H1 (cell line): Measurements from ENCODE around the gene SMIM35. TPM values are rescaled to one million over a fixed set of nuclear protein-coding genes. Genes with fewer than 3 reads are reported as not detected.

Experiments
- CTCF ChIA-PET: fragments of 300-600 bp; sonication (Branson Sonifier 250); formaldehyde crosslinking; loops from one replicate; lab custom pipeline; 2021; ENCODE audit not compliant: partially characterized antibody; lab: Charles Lee
- POLR2A ChIA-PET: fragments of 300-600 bp; sonication (Branson Sonifier 250); formaldehyde crosslinking; loops from one replicate; lab custom pipeline; 2021; ENCODE audit warnings: inconsistent platforms; ENCODE audit not compliant: partially characterized antibody; lab: Charles Lee
- DNase-seq, 2 experiments: peaks; one replicate each; pipeline versions ENCODE4 v3.0.0 to v3.0.0-alpha.2; 2010 to 2022; ENCODE audit warnings: low spot score in 2 of 2, low read depth in 1 of 2, mixed read lengths in 1 of 2
- FAIRE-seq: peaks from 2 replicates; lab custom pipeline; 2011; peaks lifted over from hg19 to GRCh38; lab: Jason Lieb, UNC
- H2AFZ ChIP-seq: 2 replicates; pipeline ENCODE4 v1.8.1; 2012; ENCODE audit warnings: low read length, inconsistent platforms
- H2AK5ac ChIP-seq: 2 replicates; pipeline ENCODE4 v1.6.1; 2013; ENCODE audit warnings: low read depth, low read length
- H2BK120ac ChIP-seq: replicated peaks from 2 replicates; pipeline ENCODE3; 2013; ENCODE audit warnings: low read depth, low read length, inconsistent platforms
- H2BK12ac ChIP-seq: 2 replicates; pipeline ENCODE4 v1.6.1; 2013; ENCODE audit warnings: low read depth, low read length
- H2BK15ac ChIP-seq: 2 replicates; pipeline ENCODE4 v1.6.1; 2013; ENCODE audit warnings: low read length
- H2BK20ac ChIP-seq: 2 replicates; pipeline ENCODE4 v1.6.1; 2013; ENCODE audit warnings: low read length
- H2BK5ac ChIP-seq: 2 replicates; pipeline ENCODE4 v1.6.1; 2013; ENCODE audit warnings: low read depth, low read length
- H3K14ac ChIP-seq: 2 replicates; pipeline ENCODE4 v1.6.1; 2013; ENCODE audit warnings: inconsistent platforms; ENCODE audit not compliant: insufficient read length
- H3K18ac ChIP-seq: 2 replicates; pipeline ENCODE4 v1.6.1; 2013; ENCODE audit warnings: low read length; ENCODE audit errors: extremely low read depth
- H3K23ac ChIP-seq: 2 replicates; pipeline ENCODE4 v1.6.1; 2013; ENCODE audit warnings: inconsistent platforms; ENCODE audit not compliant: insufficient read length
- H3K23me2 ChIP-seq: 2 replicates; pipeline ENCODE4 v1.6.1; 2013; ENCODE audit warnings: low read depth, low read length
- H3K27ac ChIP-seq: 2 replicates; pipeline ENCODE4 v1.6.1; 2011; ENCODE audit warnings: low read depth, low read length, inconsistent platforms
- H3K27me3 ChIP-seq, 4 experiments: replicated peaks in 1 of 4; 1 replicate in 1 of 4; 2 replicates in 3 of 4; pipeline versions ENCODE4 v1.6.1 to v1.8.1; 2011 to 2013; ENCODE audit warnings: low read length in 3 of 4, mild to moderate bottlenecking in 3 of 4, inconsistent platforms in 2 of 4, mixed read lengths in 2 of 4, moderate library complexity in 1 of 4; ENCODE audit not compliant: control insufficient read depth in 3 of 4, insufficient read depth in 3 of 4; ENCODE audit errors: extremely low read depth in 1 of 4
- H3K36me3 ChIP-seq, 4 experiments: 2 replicates each; pipeline versions ENCODE4 v1.6.1 to v1.8.1; 2011 to 2013; ENCODE audit warnings: mild to moderate bottlenecking in 4 of 4, low read length in 3 of 4, moderate library complexity in 2 of 4, control low read depth in 1 of 4, inconsistent platforms in 1 of 4; ENCODE audit not compliant: insufficient read depth in 4 of 4, control insufficient read depth in 2 of 4
- H3K4ac ChIP-seq: replicated peaks from 2 replicates; pipeline ENCODE3; 2013; ENCODE audit warnings: low read length, low read depth, mixed read lengths, inconsistent platforms; ENCODE audit not compliant: insufficient read length
- H3K4me1 ChIP-seq, 4 experiments: replicated peaks in 1 of 4; 1 replicate in 1 of 4; 2 replicates in 3 of 4; pipeline versions ENCODE4 v1.6.1 to v1.8.1; 2011 to 2013; ENCODE audit warnings: low read length in 3 of 4, inconsistent platforms in 2 of 4, mixed read lengths in 1 of 4; ENCODE audit not compliant: insufficient read depth in 4 of 4, control insufficient read depth in 3 of 4
- H3K4me2 ChIP-seq, 2 experiments: 2 replicates each; pipeline versions ENCODE4 v1.6.1 to v1.8.1; 2011 to 2013; ENCODE audit warnings: low read depth in 2 of 2, low read length in 2 of 2, control low read depth in 1 of 2, inconsistent platforms in 1 of 2, mild to moderate bottlenecking in 1 of 2; ENCODE audit not compliant: insufficient read depth in 1 of 2
- H3K4me3 ChIP-seq, 4 experiments: fragments of 200-600, 300-600 bp in 1 of 4; sonication (generic), shearing (Covaris generic), sonication (Bioruptor Twin) in 1 of 4; 2 replicates each; pipeline versions ENCODE4 v1.5.1 to v1.8.1; 2011 to 2016; ENCODE audit warnings: low read length in 4 of 4, low read depth in 3 of 4, control low read depth in 2 of 4, inconsistent platforms in 2 of 4, mild to moderate bottlenecking in 2 of 4, mixed read lengths in 1 of 4, moderate library complexity in 1 of 4; ENCODE audit not compliant: insufficient read depth in 2 of 4; ENCODE audit errors: extremely low read depth in 1 of 4
- H3K56ac ChIP-seq: replicated peaks from 2 replicates; pipeline ENCODE3; 2013; ENCODE audit warnings: low read depth, mild to moderate bottlenecking, mixed read lengths, low read length, inconsistent platforms; ENCODE audit not compliant: insufficient read length
- H3K79me1 ChIP-seq: 2 replicates; pipeline ENCODE4 v1.6.1; 2013; ENCODE audit warnings: low read depth, low read length, control low read depth
- H3K79me2 ChIP-seq, 2 experiments: 2 replicates each; pipeline versions ENCODE4 v1.6.1 to v1.8.1; 2012 to 2013; ENCODE audit warnings: low read length in 2 of 2, mild to moderate bottlenecking in 2 of 2, inconsistent platforms in 1 of 2; ENCODE audit not compliant: insufficient read depth in 2 of 2, control insufficient read depth in 1 of 2
- H3K9ac ChIP-seq, 4 experiments: replicated peaks in 1 of 4; 1 replicate in 1 of 4; 2 replicates in 3 of 4; pipeline versions ENCODE4 v1.6.1 to v1.8.1; 2011 to 2013; ENCODE audit warnings: low read depth in 3 of 4, low read length in 3 of 4, control low read depth in 2 of 4, mild to moderate bottlenecking in 2 of 4, moderate library complexity in 2 of 4, inconsistent platforms in 1 of 4; ENCODE audit errors: extremely low read depth in 1 of 4
- H3K9me3 ChIP-seq, 2 experiments: 2 replicates each; pipeline versions ENCODE4 v1.6.1 to v1.8.1; 2012 to 2013; ENCODE audit warnings: mild to moderate bottlenecking in 2 of 2, moderate library complexity in 2 of 2, control low read depth in 1 of 2, inconsistent platforms in 1 of 2, low read depth in 1 of 2, low read length in 1 of 2, mixed read lengths in 1 of 2; ENCODE audit not compliant: insufficient read depth in 2 of 2
- H4K20me1 ChIP-seq, 2 experiments: replicated peaks in 1 of 2; 2 replicates each; pipeline versions ENCODE3 to v1.8.1; 2011 to 2013; ENCODE audit warnings: inconsistent platforms in 2 of 2, low read length in 2 of 2, mild to moderate bottlenecking in 1 of 2; ENCODE audit not compliant: insufficient read depth in 2 of 2, control insufficient read depth in 1 of 2
- H4K5ac ChIP-seq: 2 replicates; pipeline ENCODE4 v1.6.1; 2013; ENCODE audit warnings: low read length, low read depth, mixed read lengths, inconsistent platforms; ENCODE audit not compliant: insufficient read length
- H4K8ac ChIP-seq: 2 replicates; pipeline ENCODE4 v1.8.0; 2013; ENCODE audit warnings: mild to moderate bottlenecking, moderate library complexity, low read length, inconsistent platforms; ENCODE audit not compliant: insufficient read depth; ENCODE audit errors: extremely low read depth
- H4K91ac ChIP-seq: replicated peaks from 2 replicates; pipeline ENCODE3; 2013; ENCODE audit warnings: low read length, mixed read lengths, inconsistent platforms; ENCODE audit not compliant: insufficient read length
- BRCA1 ChIP-seq: IDR thresholded peaks from 2 replicates; pipeline ENCODE4 v1.6.1; 2012; ENCODE audit warnings: low read depth, low read length, improper control_type of control experiment
- CEBPB ChIP-seq: IDR thresholded peaks from 2 replicates; pipeline ENCODE4 v1.6.1; 2012; ENCODE audit warnings: low read depth, low read length
- CHD1 ChIP-seq: IDR thresholded peaks from 2 replicates; pipeline ENCODE4 v1.6.1; 2012; ENCODE audit warnings: low read depth, low read length, improper control_type of control experiment
- EZH2 ChIP-seq: fragments of 200-600 bp; sonication (generic); IDR thresholded peaks from 2 replicates; pipeline ENCODE4 v1.7.1; 2012; ENCODE audit warnings: low read depth, mild to moderate bottlenecking, moderate library complexity, low read length, inconsistent platforms; ENCODE audit not compliant: severe bottlenecking
- GABPA ChIP-seq: IDR thresholded peaks from 2 replicates; pipeline ENCODE4 v1.6.1; 2011; ENCODE audit warnings: mild to moderate bottlenecking, low read length, moderate library complexity, borderline replicate concordance; ENCODE audit not compliant: insufficient read depth
- JUND ChIP-seq: IDR thresholded peaks from 2 replicates; pipeline ENCODE4 v1.6.1; 2011; ENCODE audit warnings: mild to moderate bottlenecking, improper control_type of control experiment, low read length
- KDM5A ChIP-seq: fragments of 200-600 bp; IDR thresholded peaks from 2 replicates; pipeline ENCODE4 v1.7.1; 2012; ENCODE audit warnings: mild to moderate bottlenecking, low read length, inconsistent platforms, mixed read lengths
- PHF8 ChIP-seq: fragments of 200-600 bp; sonication (generic); conservative IDR thresholded peaks from 2 replicates; pipeline ENCODE4 v1.7.1; 2012; ENCODE audit warnings: low read depth, mild to moderate bottlenecking, inconsistent platforms, low read length, moderate library complexity
- POLR2A ChIP-seq, 2 experiments: IDR thresholded peaks; 1 replicate in 1 of 2; 2 replicates in 1 of 2; pipeline ENCODE4 v1.6.1; 2011; ENCODE audit warnings: low read depth in 2 of 2, low read length in 2 of 2, mild to moderate bottlenecking in 2 of 2; ENCODE audit errors: control extremely low read depth in 1 of 2
- RAD21 ChIP-seq, 2 experiments: IDR thresholded peaks in 1 of 2; conservative IDR thresholded peaks in 1 of 2; 2 replicates each; pipeline ENCODE4 v1.6.1; 2011; ENCODE audit warnings: low read depth in 2 of 2, low read length in 2 of 2, improper control_type of control experiment in 1 of 2, inconsistent platforms in 1 of 2, mild to moderate bottlenecking in 1 of 2, moderate library complexity in 1 of 2
- SIX5 ChIP-seq: IDR thresholded peaks from 2 replicates; pipeline ENCODE4 v1.6.1; 2011; ENCODE audit warnings: mild to moderate bottlenecking, low read depth, low read length
- SRF ChIP-seq: IDR thresholded peaks from 2 replicates; pipeline ENCODE4 v1.6.1; 2011; ENCODE audit warnings: mild to moderate bottlenecking, low read depth, low read length, moderate library complexity
- TBP ChIP-seq: IDR thresholded peaks from 2 replicates; pipeline ENCODE4 v1.6.1; 2011; ENCODE audit warnings: low read depth, low read length, improper control_type of control experiment
- TEAD4 ChIP-seq: IDR thresholded peaks from 2 replicates; pipeline ENCODE4 v1.6.1; 2012; ENCODE audit warnings: low read depth, low read length, inconsistent platforms, mixed read lengths
- WGBS, 2 experiments: shearing (Covaris generic) in 1 of 2; methylation state at CpG; one replicate each; pipeline versions ENCODE4 v1.1.6 to v1.1.7; 2013 to 2015; ENCODE audit warnings: low lambda C conversion rate in 2 of 2, mixed read lengths in 2 of 2, inconsistent platforms in 1 of 2, low coverage in 1 of 2, missing lambda C conversion rate in 1 of 2; ENCODE audit not compliant: insufficient replicate concordance in 2 of 2, insufficient coverage in 1 of 2, insufficient read length in 1 of 2; ENCODE audit errors: extremely low coverage in 1 of 2, missing lambda C conversion rate in 1 of 2; 5-methylcytosine and 5-hydroxymethylcytosine counted together
- polyA plus RNA-seq, 7 experiments: library from polyadenylated mRNA; depleted of rRNA in 3 of 7; stranded (reverse) in 5 of 7; unstranded in 2 of 7; fragments of >200 nt in 5 of 7; fragments of 200-250 nt in 2 of 7; gene quantifications; 1 replicate in 5 of 7; 2 replicates in 1 of 7; 4 replicates in 1 of 7; pipeline versions ENCODE4 v1.2.1 to v1.2.3, GENCODE V29; 2011 to 2013; ENCODE audit warnings: missing spikeins in 2 of 7, mixed read lengths in 2 of 7
- total RNA-seq: library from RNA; stranded (reverse); fragmentation: NEBNext Ultra II Directional; extraction: Animal tissue kit (Norgen Biotek cat#: 25700); gene quantifications from 2 replicates; pipeline ENCODE4 v1.2.1, GENCODE V29; 2021
- TF ChIP-seq, protein P1 (sequence below): IDR thresholded peaks from 2 replicates; pipeline ENCODE4 v1.6.1; 2012; ENCODE audit warnings: inconsistent platforms

SMIM35 gene
- total and polyA plus RNA-seq, 2 of the 8 experiments (the other 6 are each of a cell fraction or from before 2014, with no cell fraction given): not detected

DNA sequence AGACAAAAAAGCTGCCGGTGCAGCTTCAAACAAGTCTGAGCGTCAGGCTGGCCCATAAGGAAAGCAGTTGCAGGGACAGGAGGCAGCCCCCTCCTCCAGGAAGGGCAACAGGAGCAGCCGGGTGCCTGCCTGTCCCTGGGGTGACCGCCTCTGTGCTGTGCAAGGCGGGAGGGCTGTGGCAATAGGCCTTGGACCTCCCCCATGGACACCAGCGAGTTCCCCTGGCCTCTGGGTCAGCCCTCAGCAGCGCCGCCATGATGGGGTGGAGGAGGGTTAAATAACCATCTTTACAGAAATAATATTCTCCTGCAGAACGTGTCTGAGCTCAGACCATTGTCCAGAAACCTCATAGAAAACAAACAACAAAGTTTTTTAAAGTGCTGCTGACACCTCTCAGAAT, 13.2 kb downstream of the SMIM35 start:
- no peak overlapping the region for H3K9ac ChIP-seq
- no peaks in the 10 kb centered on the region for H3K36me3 ChIP-seq
- peaks cover 3 to 12% (median 6%) of the 10 kb centered on the region in 4 experiments; a peak in 6 of 7 replicates for H3K4me1 ChIP-seq
- H3K23me2 ChIP-seq: no peaks in the 10 kb centered on the region
- H3K23ac ChIP-seq: no peak overlapping the region
- no peak overlapping the region for H3K4ac ChIP-seq
- no peak overlapping the region for H2BK15ac ChIP-seq
- no peak overlapping the region for H2BK120ac ChIP-seq
- H3K4me3 ChIP-seq: no peak overlapping the region
- no peak overlapping the region for H3K4me2 ChIP-seq
- DNase-seq: no peak
- no peak overlapping the region for H2AK5ac ChIP-seq
- H3K79me2 ChIP-seq: no peaks in the 10 kb centered on the region
- H3K9me3 ChIP-seq: no peaks in the 10 kb centered on the region
- H4K8ac ChIP-seq: no peak overlapping the region
- H3K18ac ChIP-seq: no peak overlapping the region
- H2BK5ac ChIP-seq: no peak overlapping the region
- H3K27ac ChIP-seq: no peak overlapping the region
- no peak overlapping the region for H2AFZ ChIP-seq
- H3K14ac ChIP-seq: no peak overlapping the region
- H3K79me1 ChIP-seq: no peaks in the 10 kb centered on the region
- H2BK12ac ChIP-seq: no peak overlapping the region
- no peak overlapping the region for H4K5ac ChIP-seq
- POLR2A ChIA-PET: interaction anchor here (0.8 kb wide), 1 partner anchor 21 kb away, joined by 3 read pairs; no protein-coding TSS in a partner anchor
- WGBS, 2 experiments: 78% methylated on average over 9 of the region's 9 CpGs; no CpG with 5 or more reads in 1 of the 2 experiments
- H2BK20ac ChIP-seq: no peak overlapping the region
- H3K27me3 ChIP-seq: no peaks in the 10 kb centered on the region
- no peak overlapping the region for H4K91ac ChIP-seq
- CTCF ChIA-PET: interaction anchor here (1.2 to 2.1 kb wide), 6 partner anchors 15 to 266 kb away, joined by 3 to 6 read pairs (median 4); no protein-coding TSS in a partner anchor
- no peak for FAIRE-seq
- no peak overlapping the region for H3K56ac ChIP-seq
- no peaks in the 10 kb centered on the region for H4K20me1 ChIP-seq
- TF ChIP-seq CEBPB: no peak
- no peak for TF ChIP-seq SRF
- no peak for TF ChIP-seq GABPA
- TF ChIP-seq TBP: no peak
- TF ChIP-seq KDM5A: no peak
- TF ChIP-seq PHF8: no peak
- TF ChIP-seq BRCA1: no peak
- TF ChIP-seq, protein P1, sequence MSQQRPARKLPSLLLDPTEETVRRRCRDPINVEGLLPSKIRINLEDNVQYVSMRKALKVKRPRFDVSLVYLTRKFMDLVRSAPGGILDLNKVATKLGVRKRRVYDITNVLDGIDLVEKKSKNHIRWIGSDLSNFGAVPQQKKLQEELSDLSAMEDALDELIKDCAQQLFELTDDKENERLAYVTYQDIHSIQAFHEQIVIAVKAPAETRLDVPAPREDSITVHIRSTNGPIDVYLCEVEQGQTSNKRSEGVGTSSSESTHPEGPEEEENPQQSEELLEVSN: no peak
- no peak for TF ChIP-seq SIX5
- no peak for TF ChIP-seq POLR2A (IDR thresholded peaks at IDR 0.05; ENCODE audit: control extremely low read depth in 1 of 2, low read depth in 2 of 2, low read length in 2 of 2)
- TF ChIP-seq TEAD4: no peak
- TF ChIP-seq RAD21 (IDR thresholded peaks at IDR 0.05 in 1 of 2, conservative IDR thresholded peaks at IDR 0.05 in 1 of 2; ENCODE audit: low read depth in 2 of 2, low read length in 2 of 2): no peak
- no peak for TF ChIP-seq JUND
- TF ChIP-seq EZH2: no peak
- TF ChIP-seq CHD1: no peak
